Activated CD8-positive, alpha-beta memory T cell treated with anti-CD3 and anti-CD28 coated beads for 36 hours (primary cell): ENCODE measurements around the gene SCAI. TPM values are rescaled to one million over a fixed set of nuclear protein-coding genes. Genes with fewer than 3 reads are reported as not detected.
"Not testable (repeated sequence)": the region's sequence is repeated elsewhere in the genome, so short reads cannot be mapped to it uniquely, and the experiment has no call there.

Experiments used
- CTCF ChIA-PET: fragments of 350-600 bp; sonication (Branson Sonifier 250); formaldehyde crosslinking; loops from one replicate; lab custom pipeline; 2021; ENCODE audit warnings: antibody characterized with exemption; lab: Charles Lee
- POLR2A ChIA-PET: fragments of 350-600 bp; sonication (Branson Sonifier 250); formaldehyde crosslinking; loops from one replicate; lab custom pipeline; 2021; ENCODE audit warnings: antibody characterized with exemption; lab: Charles Lee
- total RNA-seq, 2 experiments: library from RNA; stranded (reverse); gene quantifications; one replicate each; pipeline ENCODE4 v1.2.3, GENCODE V29; 2021

Gene SCAI
- total RNA-seq, 2 experiments from 2014 or later: 7.5 to 8.8 TPM

DNA sequence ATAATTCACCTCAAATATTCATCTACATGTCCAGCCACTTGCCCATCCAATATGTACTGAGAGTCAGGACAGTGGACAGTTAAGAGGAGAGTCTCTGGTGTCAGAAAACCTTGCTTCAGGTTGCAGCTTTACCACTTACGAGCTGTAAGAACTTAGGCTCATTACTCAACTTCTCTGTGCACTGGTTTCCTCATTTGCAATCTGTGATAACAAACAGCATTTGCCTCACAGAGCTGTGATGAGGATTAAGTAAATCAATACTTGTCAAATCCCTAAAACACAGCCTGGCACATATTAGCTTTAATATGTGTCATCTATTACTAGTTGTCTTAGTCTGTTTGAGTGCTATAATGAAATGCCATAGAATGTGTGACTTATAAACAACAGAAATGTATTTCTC, 211.0 kb downstream of the SCAI start:
- POLR2A ChIA-PET: no interaction called here

GRCh38 chr9:124929464-124929863, 213.9 kb downstream of the SCAI start:
- CTCF ChIA-PET: no interaction called here
- POLR2A ChIA-PET: no interaction called here

More for the DNA sequence above, 211.0 kb downstream of the SCAI start:
- CTCF ChIA-PET: no interaction called here

- ChIA-PET CTCF (no interaction called here), POLR2A (no interaction called here)
Observed at GRCh38 chr9:124928116-124928515, 215.2 kb downstream of the SCAI start.

DNA sequence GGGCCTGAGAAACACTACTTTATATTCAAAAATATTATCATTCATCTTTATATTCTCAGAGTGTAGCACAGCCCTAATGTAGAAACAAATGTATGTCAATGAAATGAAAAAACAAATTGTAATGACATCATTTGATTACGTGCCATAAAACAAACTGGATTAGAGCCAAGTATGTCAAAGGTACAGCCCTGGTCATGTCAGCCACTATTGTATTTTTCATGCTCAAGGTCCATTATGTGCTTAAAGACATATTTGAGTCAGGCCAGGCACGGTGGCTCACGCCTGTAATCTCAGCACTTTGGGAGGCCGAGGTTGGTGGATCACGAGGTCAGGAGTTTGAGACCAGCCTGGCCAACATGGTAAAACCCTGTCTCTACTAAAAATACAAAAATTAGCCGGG, 222.9 kb downstream of the SCAI start:
- POLR2A ChIA-PET, CTCF ChIA-PET: not testable (repeated sequence)

DNA sequence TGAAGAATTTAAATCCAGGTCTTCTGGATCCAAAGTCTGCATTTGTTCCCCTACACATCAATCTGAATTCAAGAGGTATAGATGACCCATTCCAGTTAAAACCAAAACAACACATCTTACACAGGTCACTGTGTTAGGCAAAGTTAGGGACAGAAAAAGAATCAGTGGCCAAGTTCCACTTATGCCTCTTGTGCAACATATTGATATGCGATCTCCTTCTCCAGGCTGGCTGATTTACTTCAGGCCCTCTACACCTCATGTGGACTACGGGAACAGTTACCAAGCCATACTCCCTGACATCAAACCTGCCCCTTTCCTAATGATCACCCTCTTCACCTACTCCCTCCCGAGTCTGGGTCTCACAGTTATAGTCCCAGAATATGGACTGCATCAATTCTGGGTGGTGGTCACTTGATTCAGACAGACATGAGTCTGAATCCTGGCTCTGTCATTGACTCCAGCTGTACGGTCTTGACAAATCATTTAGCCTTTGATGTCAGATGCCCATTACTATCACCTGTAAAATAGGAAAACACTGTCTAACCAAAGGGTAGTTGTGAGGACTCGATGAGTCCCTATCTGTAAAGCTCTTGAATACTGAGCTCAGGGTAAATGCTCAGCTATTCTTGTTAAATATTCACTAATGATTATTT, 228.4 kb downstream of the SCAI start:
- POLR2A ChIA-PET: no interaction called here
- CTCF ChIA-PET: no interaction called here

GRCh38 chr9:124913378-124913777, 229.9 kb downstream of the SCAI start:
- ChIA-PET POLR2A (no interaction called here), CTCF (no interaction called here)

DNA sequence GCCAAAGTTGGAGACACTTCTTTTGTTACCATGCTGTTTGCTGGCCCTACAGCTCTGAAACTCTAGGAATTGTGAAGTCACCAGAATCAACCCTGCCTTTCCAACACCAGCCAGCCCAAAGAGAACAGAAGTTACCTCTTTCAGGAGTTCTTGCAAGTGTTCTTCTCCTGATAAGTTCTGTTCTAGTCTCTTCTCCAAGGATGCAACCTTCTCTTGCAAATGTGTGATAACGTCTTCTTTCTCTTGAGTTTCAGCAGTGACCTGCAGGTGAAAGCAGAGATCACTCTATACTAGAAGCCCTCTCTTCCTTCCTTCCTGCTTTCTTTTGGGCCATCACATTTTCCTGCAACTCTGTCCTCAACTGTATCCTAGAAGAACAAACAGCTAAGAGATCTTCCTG, 231.6 kb downstream of the SCAI start:
- POLR2A ChIA-PET: no interaction called here
- CTCF ChIA-PET: no interaction called here

DNA sequence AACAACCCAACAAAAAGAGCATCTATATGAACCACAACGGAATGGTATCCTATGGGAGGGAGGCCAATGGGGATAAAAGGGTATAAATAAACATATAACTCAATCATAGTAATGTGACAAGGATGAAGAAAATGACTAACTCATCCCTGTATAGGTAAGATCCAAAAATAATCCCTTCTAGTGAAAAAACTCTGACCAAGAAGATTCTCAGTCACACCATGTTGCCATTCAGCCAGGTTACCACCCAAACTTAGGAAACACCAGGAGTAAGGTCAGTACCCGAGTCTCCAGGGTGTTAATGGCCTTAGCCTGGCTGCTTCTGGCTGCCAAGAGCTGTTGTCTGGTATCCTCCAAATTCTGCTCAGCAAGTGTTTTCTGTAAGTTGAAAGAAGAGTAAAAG, 235.2 kb downstream of the SCAI start:
- POLR2A ChIA-PET: no interaction called here
- CTCF ChIA-PET: no interaction called here

DNA sequence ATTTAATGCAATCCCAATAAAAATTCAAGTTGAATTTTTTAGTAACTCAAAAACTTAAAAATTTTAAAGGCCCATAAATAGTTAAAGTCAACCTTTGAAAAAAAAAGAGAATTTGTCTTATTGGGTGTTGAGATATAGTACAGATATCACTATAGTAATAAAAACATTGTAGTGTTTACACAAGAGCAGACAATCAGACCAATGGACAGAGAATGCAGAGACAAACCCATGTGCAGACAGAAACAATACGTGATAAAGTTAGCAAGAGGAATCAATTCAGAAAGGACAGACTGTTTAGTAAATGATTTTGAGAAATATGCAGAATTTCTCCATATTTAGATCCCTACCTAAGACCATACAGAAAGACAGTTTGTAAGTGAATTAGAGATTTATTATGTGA, 236.4 kb downstream of the SCAI start:
- ChIA-PET POLR2A (no interaction called here), CTCF (no interaction called here)

- ChIA-PET CTCF (no interaction called here), POLR2A (no interaction called here)
Observed at GRCh38 chr9:124899845-124900244, 243.5 kb downstream of the SCAI start.

DNA sequence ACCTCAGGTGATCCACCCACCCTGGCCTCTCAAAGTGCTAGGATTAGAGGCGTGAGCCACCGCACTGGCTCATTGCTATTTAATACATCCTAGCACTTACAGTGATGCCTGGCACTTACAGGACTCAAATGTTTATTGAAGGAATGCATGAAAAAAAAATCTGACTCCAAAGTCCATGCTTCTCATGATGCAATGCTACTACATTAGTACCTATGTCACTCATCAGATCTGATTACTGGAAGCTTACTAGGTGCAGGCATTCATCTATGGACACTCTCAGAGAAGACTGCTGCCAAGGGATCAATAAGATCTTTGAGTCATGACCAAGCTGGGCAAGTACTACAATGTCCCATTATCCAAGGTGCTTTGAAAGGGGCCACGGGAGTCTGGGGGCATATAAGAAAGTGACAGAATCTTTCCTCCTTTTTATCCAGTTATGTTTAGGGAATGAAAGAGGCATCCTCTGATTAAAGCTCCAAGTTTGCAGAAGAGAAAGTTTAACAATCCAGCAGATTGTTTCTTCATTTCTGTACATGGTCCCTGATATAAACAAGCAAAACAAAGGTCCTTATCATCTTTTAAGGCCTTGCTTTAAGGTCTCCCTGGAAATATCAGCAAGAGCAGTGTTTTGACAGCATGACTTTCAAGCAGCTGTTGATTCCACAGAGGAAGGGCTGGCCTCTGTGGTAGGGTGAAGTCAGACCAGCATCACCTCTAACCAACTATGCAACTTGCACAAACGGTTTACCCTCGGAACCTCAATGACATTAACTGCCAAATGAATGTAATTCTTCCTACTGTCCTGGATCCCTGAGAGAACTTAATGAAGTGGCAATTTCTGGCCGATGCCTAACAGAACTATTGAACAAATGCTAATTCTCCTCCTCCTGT, 245.5 kb downstream of the SCAI start:
- POLR2A ChIA-PET: no interaction called here
- CTCF ChIA-PET: interaction anchor here (0.6 kb wide), 1 partner anchor 328 kb away, joined by 3 read pairs; no protein-coding TSS in a partner anchor

GRCh38 chr9:124894741-124895170, 248.6 kb downstream of the SCAI start:
- ChIA-PET CTCF (interaction anchor here (0.9 to 1.6 kb wide), 6 partner anchors 19 to 123 kb away, joined by 3 to 10 read pairs (median 4); partner anchors contain the start of genes ARPC5L, NR6A1, RPL35 and WDR38), POLR2A (no interaction called here)

GRCh38 chr9:124894035-124894740, 249.1 kb downstream of the SCAI start:
- POLR2A ChIA-PET: interaction anchor here (0.6 kb wide), 1 partner anchor 411 kb away, joined by 5 read pairs; no protein-coding TSS in a partner anchor
- CTCF ChIA-PET: interaction anchor here (0.6 to 1.6 kb wide), 9 partner anchors 18 to 354 kb away, joined by 3 to 10 read pairs (median 5); partner anchors contain the start of genes ARPC5L, NR6A1, RPL35 and WDR38

Other genes with a start within 250 kb of the SCAI start
- 10 to 100 TPM; 14.7 to 16.3 TPM for gene GOLGA1, start 202.4 kb downstream of the SCAI start, total RNA-seq
- 10 to 100 TPM; 45.1 to 51.5 TPM for gene PPP6C, start 46.3 kb upstream of the SCAI start, total RNA-seq
- gene RABEPK, start 57.0 kb upstream of the SCAI start, total RNA-seq: 10 to 100 TPM; 40.0 to 41.6 TPM
- gene HSPA5, start 97.8 kb upstream of the SCAI start, total RNA-seq: 100 to 1,000 TPM; 229 to 238 TPM
- 10 to 100 TPM; 45.9 to 46.3 TPM for gene GAPVD1, start 118.3 kb upstream of the SCAI start, total RNA-seq